Dendritic cell treated with granulocyte-macrophage colony-stimulating factor and Interleukin-4, amounts not matched to agents 40 ng/mL and 50 ng/mL, for 4 days (primary cell): ENCODE data around the gene TXNRD1.
"Not testable (repeated sequence)": the region's sequence is repeated elsewhere in the genome, so short reads cannot be mapped to it uniquely, and the experiment has no call there.

Experiments used
- H3K27ac Mint-ChIP-seq: one replicate; pipeline ENCODE4 v1.8.0; 2022; ENCODE audit warnings: mild to moderate bottlenecking, mixed read lengths
- H3K27me3 Mint-ChIP-seq: one replicate; pipeline ENCODE4 v1.8.0; 2022; ENCODE audit warnings: mild to moderate bottlenecking, mixed read lengths
- H3K36me3 Mint-ChIP-seq: one replicate; pipeline ENCODE4 v1.8.0; 2022; ENCODE audit warnings: low read depth, mixed read lengths
- H3K4me1 Mint-ChIP-seq: one replicate; pipeline ENCODE4 v1.8.0; 2022; ENCODE audit warnings: low read depth, mixed read lengths
- H3K4me3 Mint-ChIP-seq: one replicate; pipeline ENCODE4 v1.8.0; 2022; ENCODE audit warnings: mild to moderate bottlenecking, moderate library complexity, mixed read lengths
- H3K9me3 Mint-ChIP-seq: one replicate; pipeline ENCODE4 v1.8.0; 2022; ENCODE audit warnings: mixed read lengths
- intact Hi-C: fragments of 100-400 bp; cut with micrococcal nuclease; formaldehyde crosslinking; loops from one replicate; pipeline ENCODE4 v1.15.0; 2022

Gene TXNRD1

GRCh38 chr12:104212516-104212915 is 3.1 kb upstream of the TXNRD1 start:
- no peaks in the 10 kb centered on the region for H3K4me1 Mint-ChIP-seq
- H3K36me3 Mint-ChIP-seq, result no peaks in the 10 kb centered on the region
- no peak overlapping the region for H3K27ac Mint-ChIP-seq
- H3K27me3 Mint-ChIP-seq, result peaks cover 13% of the 10 kb centered on the region
- no peak overlapping the region for H3K4me3 Mint-ChIP-seq
- intact Hi-C loops, result no loop called here
- H3K9me3 Mint-ChIP-seq, result no peaks in the 10 kb centered on the region

GRCh38 chr12:104213952-104214351 is 1.6 kb upstream of the TXNRD1 start:
- Mint-ChIP-seq H3K9me3 (no peaks in the 10 kb centered on the region), H3K4me3 (no peak overlapping the region), H3K27ac (no peak overlapping the region), H3K4me1 (peaks cover 5% of the 10 kb centered on the region), H3K36me3 (no peaks in the 10 kb centered on the region), H3K27me3 (peaks cover 13% of the 10 kb centered on the region)
- intact Hi-C loops, result no loop called here

GRCh38 chr12:104216521-104216924 is 944 bp downstream of the TXNRD1 start:
- Mint-ChIP-seq H3K4me1 (peaks cover 18% of the 10 kb centered on the region), H3K36me3 (no peaks in the 10 kb centered on the region), H3K9me3 (no peaks in the 10 kb centered on the region), H3K27me3 (peaks cover 13% of the 10 kb centered on the region), H3K4me3 (peak overlapping the region; percentile 81), H3K27ac (peak overlapping the region; percentile 77)
- intact Hi-C loops, result loop anchor here (5.0 kb wide), 3 partner anchors 41 to 141 kb away; partner anchors contain the start of gene EID3

GRCh38 chr12:104218506-104218905 is 2.9 kb downstream of the TXNRD1 start:
- peaks cover 22% of the 10 kb centered on the region for H3K4me1 Mint-ChIP-seq
- H3K27me3 Mint-ChIP-seq, result peaks cover 20% of the 10 kb centered on the region
- not testable (repeated sequence) for H3K36me3 Mint-ChIP-seq, H3K4me3 Mint-ChIP-seq, H3K9me3 Mint-ChIP-seq
- intact Hi-C loops, result loop anchor here (5.0 kb wide), 3 partner anchors 39 to 139 kb away; partner anchors contain the start of gene EID3
- H3K27ac Mint-ChIP-seq, result peak overlapping the region; percentile 27

GRCh38 chr12:104218935-104219334 is 3.4 kb downstream of the TXNRD1 start:
- H3K36me3 Mint-ChIP-seq, result no peaks in the 10 kb centered on the region
- intact Hi-C loops, result loop anchor here (5.0 kb wide), 3 partner anchors 38 to 138 kb away; partner anchors contain the start of gene EID3
- H3K27me3 Mint-ChIP-seq, result peaks cover 22% of the 10 kb centered on the region
- H3K9me3 Mint-ChIP-seq, result no peaks in the 10 kb centered on the region
- H3K4me1 Mint-ChIP-seq, result peaks cover 22% of the 10 kb centered on the region
- H3K27ac Mint-ChIP-seq, result peak overlapping the region; percentile 27
- no peak overlapping the region for H3K4me3 Mint-ChIP-seq

GRCh38 chr12:104219361-104219892 is 3.8 kb downstream of the TXNRD1 start:
- Mint-ChIP-seq H3K4me1 (peaks cover 22% of the 10 kb centered on the region), H3K27ac (peak overlapping the region; percentile 27), H3K36me3 (no peaks in the 10 kb centered on the region), H3K27me3 (peaks cover 22% of the 10 kb centered on the region), H3K9me3 (no peaks in the 10 kb centered on the region), H3K4me3 (no peak overlapping the region)
- intact Hi-C loops, result loop anchor here (5.0 kb wide), 3 partner anchors 38 to 138 kb away; partner anchors contain the start of gene EID3

GRCh38 chr12:104219908-104220404 is 4.4 kb downstream of the TXNRD1 start:
- peaks cover 22% of the 10 kb centered on the region for H3K4me1 Mint-ChIP-seq
- no peaks in the 10 kb centered on the region for H3K9me3 Mint-ChIP-seq
- H3K36me3 Mint-ChIP-seq, result no peaks in the 10 kb centered on the region
- H3K27ac Mint-ChIP-seq, result peak overlapping the region; percentile 27
- intact Hi-C loops, result loop anchor here (5.0 kb wide), 3 partner anchors 37 to 137 kb away; partner anchors contain the start of gene EID3
- H3K27me3 Mint-ChIP-seq, result peaks cover 19% of the 10 kb centered on the region
- no peak overlapping the region for H3K4me3 Mint-ChIP-seq

- no peak overlapping the region for H3K4me3 Mint-ChIP-seq
- no peak overlapping the region for H3K27ac Mint-ChIP-seq
- no peaks in the 10 kb centered on the region for H3K9me3 Mint-ChIP-seq
- peaks cover 19% of the 10 kb centered on the region for H3K27me3 Mint-ChIP-seq
- H3K36me3 Mint-ChIP-seq, result no peaks in the 10 kb centered on the region
- peaks cover 22% of the 10 kb centered on the region for H3K4me1 Mint-ChIP-seq
- intact Hi-C loops, result no loop called here
Measured at GRCh38 chr12:104220931-104221330, 5.4 kb downstream of the TXNRD1 start.

- Mint-ChIP-seq H3K27ac (no peak overlapping the region), H3K4me1 (peaks cover 22% of the 10 kb centered on the region)
Measured at GRCh38 chr12:104222976-104223375, 7.4 kb downstream of the TXNRD1 start.

GRCh38 chr12:104223712-104224111 is 8.1 kb downstream of the TXNRD1 start:
- Mint-ChIP-seq H3K4me1 (peaks cover 19% of the 10 kb centered on the region), H3K27me3 (peaks cover 9% of the 10 kb centered on the region), H3K27ac (no peak overlapping the region), H3K9me3 (no peaks in the 10 kb centered on the region), H3K4me3 (no peak overlapping the region), H3K36me3 (no peaks in the 10 kb centered on the region)
- intact Hi-C loops, result no loop called here

More at GRCh38 chr12:104222976-104223375, 7.4 kb downstream of the TXNRD1 start:
- intact Hi-C loops, result no loop called here
- H3K4me3 Mint-ChIP-seq, result no peak overlapping the region
- H3K36me3 Mint-ChIP-seq, result no peaks in the 10 kb centered on the region
- peaks cover 9% of the 10 kb centered on the region for H3K27me3 Mint-ChIP-seq
- no peaks in the 10 kb centered on the region for H3K9me3 Mint-ChIP-seq

GRCh38 chr12:104226672-104227071 is 11.1 kb downstream of the TXNRD1 start:
- Mint-ChIP-seq H3K4me3 (no peak overlapping the region), H3K36me3 (no peaks in the 10 kb centered on the region), H3K4me1 (peaks cover 2% of the 10 kb centered on the region), H3K27me3 (peaks cover 7% of the 10 kb centered on the region), H3K9me3 (no peaks in the 10 kb centered on the region), H3K27ac (no peak overlapping the region)
- intact Hi-C loops, result no loop called here

GRCh38 chr12:104230304-104231095 is 14.9 kb downstream of the TXNRD1 start:
- Mint-ChIP-seq H3K27ac (no peak overlapping the region), H3K4me1 (no peaks in the 10 kb centered on the region), H3K36me3 (peaks cover 6% of the 10 kb centered on the region), H3K27me3 (no peaks in the 10 kb centered on the region), H3K4me3 (no peak overlapping the region), H3K9me3 (peaks cover 32% of the 10 kb centered on the region)
- intact Hi-C loops, result no loop called here

GRCh38 chr12:104232609-104233280 is 17.2 kb downstream of the TXNRD1 start:
- intact Hi-C loops, result no loop called here
- Mint-ChIP-seq H3K4me3 (no peak overlapping the region), H3K36me3 (peaks cover 6% of the 10 kb centered on the region), H3K27me3 (no peaks in the 10 kb centered on the region), H3K27ac (no peak overlapping the region), H3K9me3 (peaks cover 48% of the 10 kb centered on the region), H3K4me1 (no peaks in the 10 kb centered on the region)
